Psoas muscle (tissue), 8 donors: ENCODE measurements around the gene CHN2. TPM values are rescaled to one million over a fixed set of nuclear protein-coding genes. Genes with fewer than 3 reads are reported as not detected.

Experiments
- ATAC-seq, 4 donors: fragments of 200-7000 bp; cut with Tn5 transposase; one replicate each; pipeline ENCODE4 v1.9.1; 2020; ENCODE audit warnings: moderate library complexity in 3 of 4, mild to moderate bottlenecking in 2 of 4
- DNase-seq, 2 donors: peaks; one replicate each; pipeline ENCODE4 v3.0.0-alpha.2; 2020
- H3K27ac ChIP-seq: fragments of 200-600 bp; one replicate; pipeline ENCODE4 v1.8.0; 2022
- H3K27me3 ChIP-seq, 3 donors: fragments of 200-600 bp in 1 of 3; one replicate each; pipeline versions ENCODE4 v1.6.1 to v1.8.0; 2013 to 2022; ENCODE audit warnings: low read length in 2 of 3, mild to moderate bottlenecking in 2 of 3, moderate library complexity in 1 of 3; ENCODE audit not compliant: insufficient read depth in 3 of 3
- H3K36me3 ChIP-seq, 2 donors: fragments of 200-600 bp in 1 of 2; one replicate each; pipeline versions ENCODE4 v1.6.1 to v1.8.0; 2013 to 2022; ENCODE audit warnings: low read depth in 1 of 2, mild to moderate bottlenecking in 1 of 2, moderate library complexity in 1 of 2; ENCODE audit not compliant: insufficient read depth in 1 of 2
- H3K4me1 ChIP-seq: fragments of 200-600 bp; one replicate; pipeline ENCODE4 v1.8.0; 2022
- H3K4me3 ChIP-seq: fragments of 200-600 bp; one replicate; pipeline ENCODE4 v1.8.0; 2022; ENCODE audit warnings: mild to moderate bottlenecking
- H3K9me3 ChIP-seq: fragments of 200-600 bp; one replicate; pipeline ENCODE4 v1.8.0; 2022
- CTCF ChIP-seq: fragments of 200-600 bp; IDR thresholded peaks from one replicate; pipeline ENCODE4 v1.8.0; 2022; ENCODE audit warnings: antibody characterized with exemption
- WGBS, 3 donors: extraction: QIAGEN DNeasy Blood & Tissue Kit; methylation state at CpG; one replicate each; pipeline versions ENCODE4 v1.1.6 to v1.1.7; 2013; 5-methylcytosine and 5-hydroxymethylcytosine counted together
- intact Hi-C, 2 donors: fragments of 100-400 bp; cut with DNase I; formaldehyde crosslinking; loops; one replicate each; pipeline versions ENCODE4 v1.11.0 to v1.14.2; 2022
- polyA plus RNA-seq, 3 donors: library from polyadenylated mRNA; stranded (reverse); fragments of 200-250 nt; gene quantifications; one replicate each; pipeline ENCODE4 v1.2.3, GENCODE V29; 2013
- total RNA-seq, 4 donors: library from RNA; stranded (reverse); fragmentation: NEBNext Ultra II Directional in 2 of 4; extraction: Animal tissue kit (Norgen Biotek cat#: 25700) in 2 of 4; gene quantifications; one replicate each; pipeline versions ENCODE4 v1.2.1 to v1.2.4, GENCODE V29; 2021 to 2023
- donor health status: healthy with polysubstance abuse.
- donor health status: DM: no; HTN: no; CAD: no; lungs with moderate emphysema.
- donor health status: Bipolar disorder and iron deficiency.
- donor health status: healthy.
- donor health status: DM: yes; HTN: yes; CAD: no.
- donor health status: DM: no; HTN: no; CAD: no.
- donor health status: DM: no; HTN: no; CAD: no.
- donor health status: DM: yes; HTN: yes; CAD: no.

Gene CHN2
- total and polyA plus RNA-seq, 7 donors = 0.43 to 18.1 (median 2.3) TPM

GRCh38 chr7:29147821-29148220 is 46.8 kb upstream of the CHN2 start:
- DNase-seq (no peak), ATAC-seq (peak in 3 of 4 donors; percentile 26 to 43 (median 41))
- H3K4me1 ChIP-seq = peaks cover 13% of the 10 kb centered on the region
- TF ChIP-seq CTCF = no peak
- no peaks in the 10 kb centered on the region for H3K36me3 ChIP-seq
- intact Hi-C loops = no loop called here
- H3K27me3 ChIP-seq = no peaks in the 10 kb centered on the region
- 41 to 68% (median 52%) methylated on average over 4 of the region's 4 CpGs for WGBS, 3 donors
- no peaks in the 10 kb centered on the region for H3K9me3 ChIP-seq
- no peak overlapping the region for H3K4me3 ChIP-seq
- peak overlapping the region; percentile 68 for H3K27ac ChIP-seq

GRCh38 chr7:29149036-29149435 is 45.5 kb upstream of the CHN2 start:
- DNase-seq = no peak
- intact Hi-C loops = no loop called here
- Histone ChIP-seq H3K27ac (no peak overlapping the region), H3K27me3 (no peaks in the 10 kb centered on the region), H3K4me1 (peaks cover 13% of the 10 kb centered on the region), H3K36me3 (peaks cover 0 to 4% of the 10 kb centered on the region in 2 donors), H3K9me3 (no peaks in the 10 kb centered on the region), H3K4me3 (no peak overlapping the region)
- ATAC-seq = no peak
- WGBS, 3 donors = 90 to 94% (median 93%) methylated on average over 12 of the region's 12 CpGs
- TF ChIP-seq CTCF = no peak

GRCh38 chr7:29150856-29151255 is 43.7 kb upstream of the CHN2 start:
- no peak overlapping the region for H3K27ac ChIP-seq
- no peak overlapping the region for H3K4me3 ChIP-seq
- DNase-seq (no peak), ATAC-seq (no peak)
- peaks cover 9% of the 10 kb centered on the region for H3K4me1 ChIP-seq
- peaks cover 0 to 4% of the 10 kb centered on the region in 2 donors for H3K36me3 ChIP-seq
- H3K9me3 ChIP-seq = no peaks in the 10 kb centered on the region
- intact Hi-C loops = no loop called here
- H3K27me3 ChIP-seq = no peaks in the 10 kb centered on the region
- WGBS, 3 donors = 80 to 83% (median 81%) methylated on average over 2 of the region's 2 CpGs
- TF ChIP-seq CTCF = no peak

GRCh38 chr7:29154076-29154475 is 40.5 kb upstream of the CHN2 start:
- no peak for ATAC-seq

More at GRCh38 chr7:29154076-29154475, 40.5 kb upstream of the CHN2 start:
- Histone ChIP-seq H3K36me3 (peaks cover 0 to 4% of the 10 kb centered on the region in 2 donors), H3K27me3 (no peaks in the 10 kb centered on the region), H3K4me1 (no peaks in the 10 kb centered on the region), H3K27ac (no peak overlapping the region), H3K9me3 (no peaks in the 10 kb centered on the region), H3K4me3 (no peak overlapping the region)
- TF ChIP-seq CTCF = no peak
- DNase-seq = no peak
- WGBS, 3 donors = 90 to 100% (median 95%) methylated on average over 2 of the region's 2 CpGs
- intact Hi-C loops = no loop called here
